Measurements from ENCODE around the gene TAF4B.

GRCh38 chr18:26356045-26356785 is 130.0 kb downstream of the TAF4B start:
- no peak for TF ChIP-seq CTCF (IDR thresholded peaks at IDR 0.05)
- TF ChIP-seq POLR2A (IDR thresholded peaks at IDR 0.05): no peak

Data from testis (tissue), 2 donors.